ENCODE results near the gene TAF6.
A peak's percentile ranks its signal among the peaks of the same experiment; 100 is the strongest.

Gene TAF6

GRCh38 chr7:100127866-100128636 is 8.9 kb upstream of the TAF6 start:
- TF ChIP-seq CTCF (IDR thresholded peaks at IDR 0.05; ENCODE audit: insufficient read depth, low read length): no peak
- TF ChIP-seq SPI1 (IDR thresholded peaks at IDR 0.05; ENCODE audit: borderline replicate concordance, low read depth): no peak
- no peak for TF ChIP-seq GABPA (IDR thresholded peaks at IDR 0.05; ENCODE audit: low read depth)
- H3K27ac ChIP-seq (replicated peaks): peak overlapping the region; percentile 96
- DNase-seq (ENCODE audit: low read depth in 1 of 2, low spot score in 1 of 2): no peak
- H3K27me3 ChIP-seq (ENCODE audit: insufficient read depth, poor library complexity, severe bottlenecking): no peaks in the 10 kb centered on the region
- H3K4me3 ChIP-seq (replicated peaks; ENCODE audit: insufficient read depth, low read length): peak overlapping the region; percentile 83

- TF ChIP-seq POLR2AphosphoS5 (IDR thresholded peaks at IDR 0.05; ENCODE audit: low read depth) (peak; percentile 84), CTCF (IDR thresholded peaks at IDR 0.05; ENCODE audit: insufficient read depth, low read length) (no peak), SPI1 (IDR thresholded peaks at IDR 0.05; ENCODE audit: borderline replicate concordance, low read depth) (no peak), GABPA (IDR thresholded peaks at IDR 0.05; ENCODE audit: low read depth) (peak; percentile 35; the same call in 1 of the 2 replicates), REST (IDR thresholded peaks at IDR 0.05; ENCODE audit: insufficient replicate concordance, low read depth) (peak; percentile 66)
- Histone ChIP-seq H3K4me3 (replicated peaks; ENCODE audit: insufficient read depth, low read length) (peak within 1 kb of the TSS; percentile 83), H3K27me3 (ENCODE audit: insufficient read depth, poor library complexity, severe bottlenecking) (no peaks in the 10 kb centered on the region), H3K27ac (replicated peaks) (peak within 1 kb of the TSS; percentile 96)
- DNase-seq (ENCODE audit: low read depth in 1 of 2, low spot score in 1 of 2): peak; percentile 90 to 92
Observed at GRCh38 chr7:100126931-100127865, 8.0 kb upstream of the TAF6 start, which contains the start of gene MBLAC1. TSS of gene MBLAC1 (plus strand) at chr7:100126967. CDS start at chr7:100127396, 429 bp downstream.

- TF ChIP-seq REST (IDR thresholded peaks at IDR 0.05; ENCODE audit: insufficient replicate concordance, low read depth) (no peak), SPI1 (IDR thresholded peaks at IDR 0.05; ENCODE audit: borderline replicate concordance, low read depth) (no peak)
- Histone ChIP-seq H3K4me3 (replicated peaks; ENCODE audit: insufficient read depth, low read length) (peak overlapping the region; percentile 83), H3K27me3 (ENCODE audit: insufficient read depth, poor library complexity, severe bottlenecking) (no peaks in the 10 kb centered on the region), H3K27ac (replicated peaks) (peak overlapping the region; percentile 96)
- DNase-seq (ENCODE audit: low read depth in 1 of 2, low spot score in 1 of 2): peak in 1 of 2 experiments; percentile 47
Observed at GRCh38 chr7:100126239-100126930, 7.2 kb upstream of the TAF6 start.

Data from HL-60 (cell line).